GM18526 (cell line): ENCODE results near the gene OR4D2.

Experiments
- POLR2A ChIP-seq: IDR thresholded peaks from 3 replicates; pipeline ENCODE4 v1.6.1; 2011; ENCODE audit not compliant: insufficient read length; ENCODE audit errors: extremely low read depth

Gene OR4D2

GRCh38 chr17:58192612-58193011, 25.8 kb downstream of the OR4D2 start, which contains the start of gene EPX:
TSS of gene EPX (plus strand) at chr17:58192726. CDS start at chr17:58192847, 121 bp downstream.
- TF ChIP-seq POLR2A, result no peak

DNA sequence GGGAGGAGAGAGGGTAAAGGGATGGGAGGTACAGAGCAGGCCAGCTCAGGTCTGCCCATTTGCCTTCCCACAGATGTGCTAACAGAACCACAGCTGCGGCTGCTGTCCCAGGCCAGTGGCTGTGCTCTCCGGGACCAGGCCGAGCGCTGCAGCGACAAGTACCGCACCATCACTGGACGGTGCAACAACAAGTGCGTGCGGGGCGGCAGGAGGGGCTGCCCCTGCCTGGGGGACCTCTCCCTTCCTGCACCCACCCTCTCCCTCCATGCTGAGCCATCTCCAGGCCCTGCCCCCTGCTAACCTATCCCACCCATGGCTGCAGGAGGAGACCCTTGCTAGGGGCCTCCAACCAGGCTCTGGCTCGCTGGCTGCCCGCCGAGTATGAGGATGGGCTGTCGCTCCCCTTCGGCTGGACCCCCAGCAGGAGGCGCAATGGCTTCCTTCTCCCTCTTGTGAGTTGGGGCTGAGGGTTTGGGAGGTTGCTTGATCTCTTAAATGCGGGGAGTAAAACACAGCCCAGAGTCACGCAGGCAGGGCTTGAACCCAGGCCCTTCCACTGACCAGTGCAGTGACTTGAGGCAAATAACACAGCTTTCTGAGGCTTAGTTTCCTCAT, 27.0 kb downstream of the OR4D2 start:
- TF ChIP-seq POLR2A, result no peak

GRCh38 chr17:58195518-58196123, 28.8 kb downstream of the OR4D2 start:
- TF ChIP-seq POLR2A, result no peak

DNA sequence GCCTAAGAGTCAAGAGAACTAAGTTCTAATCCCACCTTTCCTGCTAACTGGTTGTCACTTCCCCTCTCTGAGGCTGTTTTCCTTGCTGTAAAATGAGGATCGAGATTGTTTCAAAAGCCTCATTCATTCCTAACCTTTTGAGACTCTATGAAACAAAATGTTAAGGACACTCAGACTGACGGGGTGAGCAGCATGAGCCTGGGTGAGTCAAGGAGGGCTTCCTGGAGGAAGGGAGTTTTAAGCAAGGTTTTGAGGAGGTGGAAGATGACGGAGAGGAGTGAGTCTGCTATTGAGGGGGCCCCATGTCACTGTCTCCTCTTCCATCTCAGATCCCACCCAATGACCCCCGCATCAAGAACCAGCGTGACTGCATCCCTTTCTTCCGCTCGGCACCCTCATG, 29.8 kb downstream of the OR4D2 start:
- no peak for TF ChIP-seq POLR2A

GRCh38 chr17:58200024-58200633, 33.3 kb downstream of the OR4D2 start:
- TF ChIP-seq POLR2A, result no peak

GRCh38 chr17:58202859-58203258, 36.1 kb downstream of the OR4D2 start:
- TF ChIP-seq POLR2A, result no peak

DNA sequence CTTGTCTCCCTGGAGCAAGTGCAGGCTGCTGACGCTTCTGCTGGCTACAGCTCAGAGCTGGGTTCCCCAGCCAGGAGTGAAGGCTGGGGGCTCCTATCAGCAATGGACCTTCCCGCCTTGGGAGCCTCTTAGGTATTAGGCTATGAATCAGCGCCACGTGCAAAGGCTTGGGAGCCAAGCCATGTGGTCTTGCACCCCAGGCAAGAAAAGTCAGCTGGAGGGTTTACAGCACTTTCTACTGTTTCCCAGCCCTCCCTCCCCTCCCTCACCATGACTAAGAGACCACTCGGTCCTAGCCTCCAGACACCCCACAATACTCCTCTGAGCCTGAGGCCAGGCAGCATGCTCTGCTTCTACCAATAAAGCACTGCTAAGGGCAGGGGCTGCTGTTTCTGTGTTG, 38.0 kb downstream of the OR4D2 start:
- no peak for TF ChIP-seq POLR2A

GRCh38 chr17:58205936-58206335, 39.2 kb downstream of the OR4D2 start:
- TF ChIP-seq POLR2A, result no peak

GRCh38 chr17:58207451-58207850, 40.7 kb downstream of the OR4D2 start:
- no peak for TF ChIP-seq POLR2A

DNA sequence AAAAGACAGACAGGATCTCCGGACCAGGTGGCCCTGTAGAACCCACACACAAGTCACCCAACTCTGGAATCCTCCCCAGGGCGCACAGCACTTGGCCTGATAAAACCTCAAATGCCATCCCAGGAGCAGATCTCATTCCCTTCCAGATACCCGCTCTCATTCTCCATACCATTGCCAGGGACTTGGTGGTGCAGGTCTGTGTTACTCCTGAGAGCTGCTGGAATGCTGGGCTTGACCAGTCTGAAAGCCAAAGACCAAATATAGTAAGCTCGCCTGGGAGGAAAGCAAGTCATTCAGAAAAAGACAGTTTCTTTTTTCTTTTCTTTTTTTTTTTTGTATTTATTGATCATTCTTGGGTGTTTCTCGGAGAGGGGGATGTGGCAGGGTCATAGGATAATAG, 41.6 kb downstream of the OR4D2 start:
- no peak for TF ChIP-seq POLR2A

GRCh38 chr17:58210922-58211321, 44.1 kb downstream of the OR4D2 start:
- TF ChIP-seq POLR2A, result no peak

DNA sequence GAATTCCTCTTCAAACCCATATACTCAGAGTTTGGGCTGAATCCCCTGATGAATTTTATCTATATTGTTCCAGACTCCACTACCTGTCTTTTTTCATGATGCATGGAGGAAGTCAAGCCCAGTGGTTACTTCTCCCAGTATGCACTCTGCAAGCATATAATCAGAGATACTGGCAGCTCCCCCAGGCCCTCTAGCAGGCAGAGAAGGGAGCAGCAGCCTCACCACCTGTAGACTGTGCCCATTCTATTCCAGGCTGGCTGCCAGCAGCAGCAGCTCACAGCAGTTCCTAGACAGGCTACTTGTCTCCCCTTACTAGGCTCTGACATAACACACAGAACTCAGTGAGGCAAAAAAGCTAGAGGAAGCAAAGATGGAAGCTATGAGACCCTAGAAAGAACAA, 48.9 kb downstream of the OR4D2 start:
- TF ChIP-seq POLR2A, result no peak

GRCh38 chr17:58217766-58218165, 51.0 kb downstream of the OR4D2 start:
- TF ChIP-seq POLR2A, result no peak

GRCh38 chr17:58219007-58219788, 52.4 kb downstream of the OR4D2 start, which contains the start of gene MKS1:
TSS of gene MKS1 (minus strand) at chr17:58219255. CDS start at chr17:58219230, 25 bp downstream.
- peak; percentile 93 for TF ChIP-seq POLR2A

- TF ChIP-seq POLR2A, result no peak
Observed at GRCh38 chr17:58219789-58220183, 53.0 kb downstream of the OR4D2 start.
